ENCODE data around the gene SNX24.

GRCh38 chr5:122981846-122982245 is 136.4 kb downstream of the SNX24 start:
- no peak for TF ChIP-seq CTCF (IDR thresholded peaks at IDR 0.05)
- no peak for TF ChIP-seq POLR2A (IDR thresholded peaks at IDR 0.05)
